Osteoblast (primary cell): ENCODE results near the gene PRR19. TPM values are rescaled to one million over a fixed set of nuclear protein-coding genes. Genes with fewer than 3 reads are reported as not detected.

Source experiments
- DNase-seq: peaks from one replicate; pipeline ENCODE4 v3.0.0; 2011; ENCODE audit warnings: low spot score, mixed read lengths; ENCODE audit not compliant: insufficient read length; ENCODE audit errors: missing footprints
- H2AFZ ChIP-seq: 2 replicates; pipeline ENCODE4 v1.6.0; 2011; ENCODE audit warnings: mild to moderate bottlenecking, low read length
- H3K27ac ChIP-seq: 2 replicates; pipeline ENCODE4 v1.5.1; 2011; ENCODE audit warnings: mild to moderate bottlenecking, low read depth, low read length, moderate library complexity
- H3K27me3 ChIP-seq: 2 replicates; pipeline ENCODE4 v1.6.0; 2012; ENCODE audit warnings: mild to moderate bottlenecking, control low read depth, inconsistent platforms, low read length, moderate library complexity; ENCODE audit not compliant: insufficient read depth
- H3K36me3 ChIP-seq: 2 replicates; pipeline ENCODE4 v1.5.1; 2011; ENCODE audit warnings: mild to moderate bottlenecking, low read length, control low read depth, moderate library complexity; ENCODE audit not compliant: insufficient read depth
- H3K4me1 ChIP-seq: 2 replicates; pipeline ENCODE4 v1.5.1; 2011; ENCODE audit warnings: mild to moderate bottlenecking, low read length, control low read depth, moderate library complexity; ENCODE audit not compliant: insufficient read depth
- H3K4me2 ChIP-seq: 2 replicates; pipeline ENCODE4 v1.6.0; 2011; ENCODE audit warnings: mild to moderate bottlenecking, low read length; ENCODE audit not compliant: insufficient read depth
- H3K4me3 ChIP-seq: fragments of 200-600 bp; sonication (generic); 3 replicates; pipeline ENCODE4 v1.5.1; 2012; ENCODE audit warnings: mild to moderate bottlenecking, low read length, inconsistent platforms; ENCODE audit not compliant: insufficient read depth
- H3K79me2 ChIP-seq: 2 replicates; pipeline ENCODE4 v1.6.0; 2012; ENCODE audit warnings: mild to moderate bottlenecking, low read length, control low read depth, inconsistent platforms; ENCODE audit not compliant: insufficient read depth
- H3K9me3 ChIP-seq: 2 replicates; pipeline ENCODE4 v1.5.1; 2011; ENCODE audit warnings: low read depth, low read length, control low read depth
- H4K20me1 ChIP-seq: 2 replicates; pipeline ENCODE4 v1.6.0; 2012; ENCODE audit warnings: mild to moderate bottlenecking, low read length, control low read depth; ENCODE audit not compliant: insufficient read depth
- total RNA-seq: library from RNA; depleted of rRNA; stranded (reverse); fragments of >200 nt; gene quantifications from 2 replicates; pipeline ENCODE4 v1.2.3, GENCODE V29; 2012
- TF ChIP-seq, protein P1 (sequence below): IDR thresholded peaks from 2 replicates; pipeline ENCODE4 v1.5.1; 2011; ENCODE audit warnings: mild to moderate bottlenecking, low read depth, low read length, moderate library complexity; ENCODE audit errors: extremely low read depth

Gene PRR19
- total RNA-seq, 1 donor: 0.36 TPM

DNA sequence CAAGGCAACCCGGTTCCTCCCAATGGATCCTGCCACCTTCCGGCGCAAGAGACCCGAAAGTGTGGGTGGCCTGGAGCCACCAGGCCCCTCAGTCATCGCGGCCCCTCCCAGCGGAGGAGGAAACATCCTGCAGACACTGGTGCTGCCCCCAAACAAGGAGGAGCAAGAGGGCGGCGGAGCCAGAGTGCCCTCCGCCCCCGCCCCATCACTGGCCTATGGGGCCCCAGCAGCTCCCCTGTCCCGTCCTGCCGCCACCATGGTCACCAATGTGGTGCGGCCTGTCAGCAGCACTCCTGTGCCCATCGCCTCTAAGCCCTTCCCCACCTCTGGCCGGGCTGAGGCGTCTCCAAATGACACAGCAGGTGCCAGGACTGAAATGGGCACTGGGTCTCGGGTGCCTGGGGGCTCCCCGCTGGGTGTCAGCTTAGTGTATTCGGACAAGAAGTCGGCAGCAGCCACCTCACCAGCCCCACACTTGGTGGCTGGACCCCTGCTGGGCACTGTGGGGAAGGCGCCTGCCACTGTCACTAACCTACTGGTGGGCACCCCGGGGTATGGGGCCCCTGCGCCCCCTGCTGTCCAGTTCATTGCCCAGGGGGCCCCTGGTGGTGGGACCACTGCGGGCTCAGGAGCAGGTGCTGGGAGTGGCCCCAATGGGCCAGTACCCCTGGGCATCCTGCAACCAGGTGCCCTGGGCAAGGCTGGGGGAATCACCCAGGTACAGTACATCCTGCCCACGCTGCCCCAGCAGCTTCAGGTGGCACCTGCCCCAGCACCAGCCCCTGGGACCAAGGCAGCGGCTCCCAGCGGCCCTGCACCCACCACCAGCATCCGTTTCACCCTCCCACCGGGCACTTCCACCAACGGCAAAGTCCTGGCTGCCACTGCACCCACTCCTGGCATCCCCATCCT is 11.2 kb upstream of the PRR19 start:
- Histone ChIP-seq H3K79me2 (peaks cover 18% of the 10 kb centered on the region), H2AFZ (no peak overlapping the region), H3K36me3 (peaks cover 73% of the 10 kb centered on the region)

DNA sequence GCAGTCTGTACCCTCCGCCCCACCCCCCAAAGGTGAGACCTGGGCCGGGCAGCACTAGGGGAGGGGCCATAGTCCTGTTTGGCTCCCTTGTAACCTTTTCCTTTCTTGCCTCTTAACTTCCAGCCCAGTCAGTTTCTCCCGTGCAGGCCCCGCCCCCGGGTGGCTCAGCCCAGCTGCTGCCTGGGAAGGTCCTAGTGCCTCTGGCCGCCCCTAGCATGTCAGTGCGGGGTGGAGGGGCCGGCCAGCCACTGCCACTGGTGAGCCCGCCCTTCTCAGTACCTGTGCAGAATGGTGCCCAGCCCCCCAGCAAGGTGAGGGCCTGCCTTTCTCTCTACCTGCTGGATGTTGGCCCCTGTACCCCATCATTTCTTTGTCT is 10.5 kb upstream of the PRR19 start:
- no peak overlapping the region for H2AFZ ChIP-seq
- peak; percentile 88 for DNase-seq
- H3K36me3 ChIP-seq: peaks cover 77% of the 10 kb centered on the region
- TF ChIP-seq, protein P1, sequence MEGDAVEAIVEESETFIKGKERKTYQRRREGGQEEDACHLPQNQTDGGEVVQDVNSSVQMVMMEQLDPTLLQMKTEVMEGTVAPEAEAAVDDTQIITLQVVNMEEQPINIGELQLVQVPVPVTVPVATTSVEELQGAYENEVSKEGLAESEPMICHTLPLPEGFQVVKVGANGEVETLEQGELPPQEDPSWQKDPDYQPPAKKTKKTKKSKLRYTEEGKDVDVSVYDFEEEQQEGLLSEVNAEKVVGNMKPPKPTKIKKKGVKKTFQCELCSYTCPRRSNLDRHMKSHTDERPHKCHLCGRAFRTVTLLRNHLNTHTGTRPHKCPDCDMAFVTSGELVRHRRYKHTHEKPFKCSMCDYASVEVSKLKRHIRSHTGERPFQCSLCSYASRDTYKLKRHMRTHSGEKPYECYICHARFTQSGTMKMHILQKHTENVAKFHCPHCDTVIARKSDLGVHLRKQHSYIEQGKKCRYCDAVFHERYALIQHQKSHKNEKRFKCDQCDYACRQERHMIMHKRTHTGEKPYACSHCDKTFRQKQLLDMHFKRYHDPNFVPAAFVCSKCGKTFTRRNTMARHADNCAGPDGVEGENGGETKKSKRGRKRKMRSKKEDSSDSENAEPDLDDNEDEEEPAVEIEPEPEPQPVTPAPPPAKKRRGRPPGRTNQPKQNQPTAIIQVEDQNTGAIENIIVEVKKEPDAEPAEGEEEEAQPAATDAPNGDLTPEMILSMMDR: no peak
- no peak overlapping the region for H3K27ac ChIP-seq
- H4K20me1 ChIP-seq: peaks cover 42% of the 10 kb centered on the region
- no peak overlapping the region for H3K4me2 ChIP-seq
- H3K9me3 ChIP-seq: no peaks in the 10 kb centered on the region
- H3K4me3 ChIP-seq: no peak overlapping the region
- no peaks in the 10 kb centered on the region for H3K27me3 ChIP-seq
- no peaks in the 10 kb centered on the region for H3K4me1 ChIP-seq
- H3K79me2 ChIP-seq: peaks cover 11% of the 10 kb centered on the region

More for the DNA sequence above, 11.2 kb upstream of the PRR19 start:
- Histone ChIP-seq H3K4me1 (peaks cover 4% of the 10 kb centered on the region), H4K20me1 (peaks cover 43% of the 10 kb centered on the region), H3K27me3 (no peaks in the 10 kb centered on the region), H3K4me2 (no peak overlapping the region), H3K27ac (no peak overlapping the region), H3K4me3 (no peak overlapping the region), H3K9me3 (no peaks in the 10 kb centered on the region)
- peak; percentile 97 for DNase-seq
- TF ChIP-seq, protein P1: peak; percentile 54

DNA sequence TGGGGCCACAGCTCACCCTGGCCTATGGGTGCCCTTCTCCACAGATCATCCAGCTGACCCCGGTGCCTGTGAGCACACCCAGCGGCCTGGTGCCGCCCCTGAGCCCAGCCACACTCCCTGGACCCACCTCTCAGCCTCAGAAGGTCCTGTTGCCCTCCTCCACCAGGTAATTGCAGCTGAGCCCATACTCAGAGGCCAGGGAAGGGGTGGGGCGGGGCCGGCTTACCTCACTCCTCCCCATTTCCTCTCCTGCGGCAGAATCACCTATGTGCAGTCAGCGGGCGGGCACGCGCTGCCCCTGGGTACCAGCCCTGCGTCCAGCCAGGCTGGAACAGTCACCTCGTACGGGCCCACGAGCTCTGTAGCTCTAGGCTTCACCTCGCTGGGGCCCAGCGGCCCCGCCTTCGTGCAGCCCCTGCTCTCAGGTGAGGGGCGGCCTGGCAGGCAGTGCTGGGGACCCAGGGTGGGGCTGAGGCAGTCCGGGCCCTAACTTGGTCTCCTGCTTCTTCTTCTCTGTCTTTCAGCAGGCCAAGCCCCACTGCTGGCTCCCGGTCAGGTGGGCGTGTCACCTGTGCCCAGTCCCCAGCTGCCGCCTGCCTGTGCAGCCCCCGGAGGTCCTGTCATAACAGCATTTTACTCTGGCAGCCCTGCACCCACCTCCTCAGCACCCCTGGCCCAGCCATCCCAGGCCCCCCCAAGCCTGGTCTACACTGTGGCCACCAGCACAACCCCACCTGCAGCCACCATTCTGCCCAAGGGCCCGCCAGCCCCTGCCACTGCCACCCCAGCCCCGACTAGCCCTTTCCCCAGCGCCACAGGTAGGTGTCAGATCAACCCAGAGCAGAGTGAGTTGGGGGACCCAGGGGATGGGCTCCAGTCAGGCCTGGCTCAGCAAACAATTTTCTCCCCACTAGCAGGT is 9.6 kb upstream of the PRR19 start:
- TF ChIP-seq, protein P1: no peak
- H3K4me1 ChIP-seq: no peaks in the 10 kb centered on the region
- no peak overlapping the region for H2AFZ ChIP-seq
- peaks cover 34% of the 10 kb centered on the region for H4K20me1 ChIP-seq
- H3K27ac ChIP-seq: no peak overlapping the region
- no peaks in the 10 kb centered on the region for H3K27me3 ChIP-seq
- H3K4me3 ChIP-seq: no peak overlapping the region
- no peaks in the 10 kb centered on the region for H3K9me3 ChIP-seq
- H3K79me2 ChIP-seq: peaks cover 3% of the 10 kb centered on the region
- no peak overlapping the region for H3K4me2 ChIP-seq
- peaks cover 73% of the 10 kb centered on the region for H3K36me3 ChIP-seq
- no peak for DNase-seq
